SH-SY5Y (cell line): Measurements from ENCODE around the gene EEFSEC.

ENCODE experiments used
- GATA2 ChIP-seq: IDR thresholded peaks from 2 replicates; pipeline ENCODE4 v1.6.1; 2011; ENCODE audit warnings: mild to moderate bottlenecking, low read depth, low read length
- GATA3 ChIP-seq: IDR thresholded peaks from 2 replicates; pipeline ENCODE4 v1.6.1; 2011; ENCODE audit warnings: low read depth, mild to moderate bottlenecking, low read length, moderate library complexity

DNA sequence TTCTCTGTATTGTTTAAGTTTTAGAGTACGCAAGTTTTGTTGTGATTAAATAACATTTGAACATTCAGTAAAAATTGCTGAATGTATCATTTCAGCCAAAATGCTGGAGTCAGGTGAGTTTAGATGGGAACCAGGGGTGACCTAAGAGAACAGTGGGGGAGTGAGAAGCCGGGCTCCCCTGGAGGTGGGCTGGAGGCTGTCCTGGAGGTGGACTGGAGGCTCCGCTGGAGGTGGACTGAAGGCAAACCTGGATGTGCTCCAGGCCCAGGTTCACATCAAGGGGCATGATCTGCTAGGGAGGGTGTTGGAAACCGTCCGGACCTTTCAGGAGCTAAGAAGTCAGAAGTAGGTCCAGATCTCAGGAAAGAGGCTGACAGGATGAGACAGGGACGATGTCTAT is 289.7 kb downstream of the EEFSEC start:
- TF ChIP-seq GATA2 (no peak), GATA3 (no peak)
